Fibroblast of villous mesenchyme (primary cell): Measurements from ENCODE around the gene S100A8. TPM values are rescaled to one million over a fixed set of nuclear protein-coding genes. Genes with fewer than 3 reads are reported as not detected.

ENCODE experiments used
- DNase-seq: peaks from one replicate; pipeline ENCODE4 v3.0.0-alpha.2; 2010; ENCODE audit warnings: low read depth
- H3K4me3 ChIP-seq: 2 replicates; pipeline ENCODE4 v1.5.1; 2011; ENCODE audit warnings: low read depth, mild to moderate bottlenecking, low read length
- total RNA-seq: library from RNA; depleted of rRNA; stranded (reverse); fragments of >200 nt; gene quantifications from 2 replicates; pipeline ENCODE4 v1.2.3, GENCODE V29; 2012
- TF ChIP-seq, protein P1 (sequence below): IDR thresholded peaks from 2 replicates; pipeline ENCODE4 v1.5.1; 2012; ENCODE audit warnings: low read depth, mild to moderate bottlenecking, low read length; ENCODE audit not compliant: insufficient read depth

Gene S100A8
- total RNA-seq, 1 donor: not detected

DNA sequence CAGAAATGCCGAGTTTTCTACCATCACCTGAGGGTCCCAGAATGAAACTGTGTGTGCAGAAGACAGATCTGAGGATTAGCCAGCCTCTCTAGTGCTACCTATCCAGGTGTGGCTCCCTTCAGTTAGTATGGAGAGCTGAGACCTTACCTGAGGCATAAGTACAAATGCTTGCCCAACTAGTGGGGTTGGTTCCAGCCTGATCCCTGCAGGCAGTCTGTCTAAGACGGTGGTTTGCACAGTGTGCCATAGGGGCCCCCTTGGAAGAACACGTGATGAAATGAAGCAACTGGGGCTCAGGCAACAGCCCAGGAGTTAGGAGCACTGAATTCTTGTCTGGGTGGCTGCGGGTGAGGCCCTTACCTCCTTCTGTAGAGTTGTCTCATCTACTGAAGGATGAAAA is 41.1 kb upstream of the S100A8 start:
- no peak overlapping the region for H3K4me3 ChIP-seq
- TF ChIP-seq, protein P1, sequence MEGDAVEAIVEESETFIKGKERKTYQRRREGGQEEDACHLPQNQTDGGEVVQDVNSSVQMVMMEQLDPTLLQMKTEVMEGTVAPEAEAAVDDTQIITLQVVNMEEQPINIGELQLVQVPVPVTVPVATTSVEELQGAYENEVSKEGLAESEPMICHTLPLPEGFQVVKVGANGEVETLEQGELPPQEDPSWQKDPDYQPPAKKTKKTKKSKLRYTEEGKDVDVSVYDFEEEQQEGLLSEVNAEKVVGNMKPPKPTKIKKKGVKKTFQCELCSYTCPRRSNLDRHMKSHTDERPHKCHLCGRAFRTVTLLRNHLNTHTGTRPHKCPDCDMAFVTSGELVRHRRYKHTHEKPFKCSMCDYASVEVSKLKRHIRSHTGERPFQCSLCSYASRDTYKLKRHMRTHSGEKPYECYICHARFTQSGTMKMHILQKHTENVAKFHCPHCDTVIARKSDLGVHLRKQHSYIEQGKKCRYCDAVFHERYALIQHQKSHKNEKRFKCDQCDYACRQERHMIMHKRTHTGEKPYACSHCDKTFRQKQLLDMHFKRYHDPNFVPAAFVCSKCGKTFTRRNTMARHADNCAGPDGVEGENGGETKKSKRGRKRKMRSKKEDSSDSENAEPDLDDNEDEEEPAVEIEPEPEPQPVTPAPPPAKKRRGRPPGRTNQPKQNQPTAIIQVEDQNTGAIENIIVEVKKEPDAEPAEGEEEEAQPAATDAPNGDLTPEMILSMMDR: no peak

DNA sequence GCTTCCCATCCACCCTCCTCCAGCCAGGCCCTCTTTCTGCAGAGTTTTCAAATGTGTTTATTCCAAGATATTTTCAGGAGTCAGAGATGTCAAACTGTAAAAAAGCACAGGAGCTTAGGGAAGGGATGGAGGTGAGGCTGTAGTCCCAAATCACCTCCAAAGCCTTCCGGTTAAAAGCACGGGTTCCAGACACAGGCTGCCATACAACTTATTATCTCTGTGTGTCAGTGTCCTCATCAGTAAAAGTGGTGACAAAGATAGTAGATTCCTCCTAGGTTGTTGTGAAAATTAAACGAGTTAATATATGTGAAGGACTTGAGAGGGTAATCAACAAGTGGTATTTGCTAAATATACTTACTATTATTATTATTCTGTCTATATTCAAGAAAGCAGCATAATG is 40.6 kb upstream of the S100A8 start:
- no peak for DNase-seq
- TF ChIP-seq, protein P1: no peak
- H3K4me3 ChIP-seq: no peak overlapping the region

More for the DNA sequence above, 41.1 kb upstream of the S100A8 start:
- no peak for DNase-seq

DNA sequence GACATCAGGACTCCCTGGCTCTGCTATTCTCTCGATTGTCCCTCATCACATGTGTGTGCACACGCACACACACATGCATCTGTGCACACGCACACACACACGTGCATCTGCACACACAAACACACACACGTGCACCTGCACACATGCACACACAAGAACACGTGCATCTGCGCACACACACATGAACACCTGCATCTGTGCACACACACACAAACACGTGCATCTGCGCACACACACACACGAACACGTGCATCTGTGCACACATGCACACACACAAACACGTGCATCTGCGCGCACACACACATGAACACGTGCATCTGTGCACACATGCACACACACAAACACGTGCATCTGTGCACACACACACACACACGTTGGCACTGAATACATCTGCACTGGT is 40.1 kb upstream of the S100A8 start:
- no peak for DNase-seq
- TF ChIP-seq, protein P1: no peak
- H3K4me3 ChIP-seq: no peak overlapping the region

DNA sequence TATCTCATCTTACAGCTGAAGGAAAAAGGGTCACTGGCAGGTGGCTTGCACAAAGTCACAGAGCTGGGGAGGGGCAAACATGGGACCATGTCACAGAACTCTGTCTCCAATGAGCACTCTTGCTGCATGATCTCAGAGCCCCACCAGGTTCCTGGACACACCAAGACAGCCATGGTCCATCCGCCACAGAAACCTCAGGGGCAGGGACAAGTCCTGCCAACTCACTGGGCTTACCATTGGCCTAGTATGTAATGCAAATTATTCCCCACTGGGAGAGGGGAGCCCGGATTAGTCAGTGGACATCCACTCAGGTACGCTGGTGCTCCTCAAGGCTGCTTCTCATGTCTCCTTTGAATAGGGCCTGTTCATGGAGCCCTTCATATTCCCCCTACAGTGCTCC is 39.7 kb upstream of the S100A8 start:
- no peak for DNase-seq
- TF ChIP-seq, protein P1: no peak
- no peak overlapping the region for H3K4me3 ChIP-seq

DNA sequence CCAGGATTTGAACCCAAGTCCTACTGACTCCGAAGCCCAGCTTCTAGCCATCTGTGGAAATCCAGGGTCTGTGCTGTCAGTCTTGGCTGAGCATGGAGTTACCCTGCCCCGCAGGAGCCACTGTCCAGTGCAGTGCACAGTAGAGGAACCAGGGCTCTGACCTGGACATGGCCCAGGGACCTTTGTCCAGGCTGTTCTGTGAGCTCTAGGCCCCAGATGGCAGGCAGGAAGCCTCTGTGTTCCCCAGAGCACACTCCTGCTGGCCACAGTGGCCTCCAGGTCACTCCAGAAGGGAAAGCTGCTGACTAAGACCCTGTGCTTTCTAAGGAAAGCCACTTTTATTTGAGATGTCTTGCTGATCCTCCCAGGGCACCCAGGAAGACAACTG is 39.3 kb upstream of the S100A8 start:
- DNase-seq: no peak
- TF ChIP-seq, protein P1: no peak

DNA sequence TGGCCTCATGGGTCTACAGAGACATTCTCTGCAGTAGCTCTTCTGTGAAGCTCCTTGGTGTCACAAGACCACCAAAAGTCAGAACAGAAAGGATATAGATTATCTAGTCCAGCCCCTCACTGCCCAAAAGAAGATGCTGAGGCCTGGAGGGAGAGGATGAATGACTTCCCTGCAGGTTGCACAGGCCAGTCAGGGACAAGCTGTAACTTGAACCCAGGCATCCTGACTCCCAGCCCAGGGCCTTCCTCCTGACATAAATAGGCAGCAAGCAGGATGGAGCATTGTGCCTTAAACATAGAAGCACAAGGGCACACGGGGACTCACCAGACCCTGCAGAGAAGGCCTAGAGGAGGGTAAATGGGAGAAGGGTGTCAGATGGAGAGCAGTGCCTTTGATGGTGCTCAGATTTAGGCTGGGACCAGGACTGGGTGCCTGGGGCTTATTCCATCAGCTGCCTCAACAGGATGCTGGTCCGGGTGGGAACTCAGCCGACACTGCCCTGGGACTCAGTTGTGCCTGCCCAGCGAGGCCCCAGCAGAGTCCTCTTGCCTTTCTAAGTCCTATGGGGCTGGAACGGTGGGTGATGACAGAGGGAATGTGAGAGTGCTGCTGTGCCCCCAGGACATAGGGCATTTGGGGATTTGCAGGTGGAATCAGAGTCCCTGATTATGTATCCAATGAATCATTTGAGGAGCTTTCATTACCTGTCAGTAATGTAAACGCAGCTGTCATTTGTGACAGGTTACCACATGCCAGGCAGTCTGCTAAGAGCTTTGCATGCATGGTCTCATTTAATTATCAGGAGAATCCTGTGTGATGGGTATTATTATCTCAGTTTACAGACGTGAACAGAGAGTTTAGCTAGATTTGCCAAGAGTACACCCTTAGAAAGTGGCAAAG is 38.6 kb upstream of the S100A8 start:
- no peak overlapping the region for H3K4me3 ChIP-seq
- TF ChIP-seq, protein P1: no peak
- DNase-seq: no peak

More for the DNA sequence above, 39.3 kb upstream of the S100A8 start:
- no peak overlapping the region for H3K4me3 ChIP-seq

DNA sequence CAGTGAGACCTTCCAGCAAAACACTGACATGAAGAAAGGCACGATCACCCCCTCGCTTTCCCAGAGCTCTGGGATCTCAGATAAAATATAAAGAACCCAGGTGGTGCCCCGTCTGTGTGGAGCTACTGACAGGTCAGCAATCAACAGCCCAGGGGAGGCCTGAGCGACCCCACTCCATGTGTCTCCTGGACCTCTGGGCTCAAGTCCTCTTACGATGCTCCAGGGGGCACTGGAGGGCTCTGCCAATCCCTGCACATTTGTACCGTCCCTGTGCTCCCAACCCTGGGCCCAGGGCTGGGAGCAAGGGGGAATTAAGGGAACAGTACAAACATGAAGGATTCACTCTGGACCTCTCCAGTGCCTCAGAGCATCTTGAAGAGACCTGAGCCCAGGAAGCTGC is 37.9 kb upstream of the S100A8 start:
- no peak for DNase-seq
- TF ChIP-seq, protein P1: no peak
- H3K4me3 ChIP-seq: no peak overlapping the region
